Central memory CD8-positive, alpha-beta T cell (primary cell): ENCODE data around the gene CPEB4.

Source experiments
- ATAC-seq: fragments of 150-1000 bp; cut with Tn5 transposase; replicated peaks from 2 replicates; pipeline ENCODE4 v1.10.0; 2022; ENCODE audit warnings: mild to moderate bottlenecking, moderate FRiP score, moderate number of reproducible peaks; ENCODE audit not compliant: poor library complexity, severe bottlenecking; ENCODE audit errors: extremely low read depth
- DNase-seq, 2 donors: peaks; one replicate each; pipeline ENCODE4 v3.0.0; 2021; ENCODE audit warnings: low spot score in 2 of 2
- H3K27ac Mint-ChIP-seq: one replicate; pipeline ENCODE4 v1.8.0; 2022; ENCODE audit warnings: low read depth, mild to moderate bottlenecking, moderate library complexity, mixed read lengths
- H3K27me3 Mint-ChIP-seq: one replicate; pipeline ENCODE4 v1.8.0; 2022; ENCODE audit warnings: mixed read lengths
- H3K36me3 Mint-ChIP-seq: one replicate; pipeline ENCODE4 v1.8.0; 2022; ENCODE audit warnings: mild to moderate bottlenecking, moderate library complexity, mixed read lengths; ENCODE audit not compliant: insufficient read depth
- H3K4me1 Mint-ChIP-seq: one replicate; pipeline ENCODE4 v1.8.0; 2022; ENCODE audit warnings: mixed read lengths
- H3K4me3 Mint-ChIP-seq: one replicate; pipeline ENCODE4 v1.8.0; 2022; ENCODE audit warnings: mild to moderate bottlenecking, moderate library complexity, mixed read lengths
- H3K9me3 Mint-ChIP-seq: one replicate; pipeline ENCODE4 v1.8.0; 2022; ENCODE audit warnings: mixed read lengths

The CPEB4 gene

DNA sequence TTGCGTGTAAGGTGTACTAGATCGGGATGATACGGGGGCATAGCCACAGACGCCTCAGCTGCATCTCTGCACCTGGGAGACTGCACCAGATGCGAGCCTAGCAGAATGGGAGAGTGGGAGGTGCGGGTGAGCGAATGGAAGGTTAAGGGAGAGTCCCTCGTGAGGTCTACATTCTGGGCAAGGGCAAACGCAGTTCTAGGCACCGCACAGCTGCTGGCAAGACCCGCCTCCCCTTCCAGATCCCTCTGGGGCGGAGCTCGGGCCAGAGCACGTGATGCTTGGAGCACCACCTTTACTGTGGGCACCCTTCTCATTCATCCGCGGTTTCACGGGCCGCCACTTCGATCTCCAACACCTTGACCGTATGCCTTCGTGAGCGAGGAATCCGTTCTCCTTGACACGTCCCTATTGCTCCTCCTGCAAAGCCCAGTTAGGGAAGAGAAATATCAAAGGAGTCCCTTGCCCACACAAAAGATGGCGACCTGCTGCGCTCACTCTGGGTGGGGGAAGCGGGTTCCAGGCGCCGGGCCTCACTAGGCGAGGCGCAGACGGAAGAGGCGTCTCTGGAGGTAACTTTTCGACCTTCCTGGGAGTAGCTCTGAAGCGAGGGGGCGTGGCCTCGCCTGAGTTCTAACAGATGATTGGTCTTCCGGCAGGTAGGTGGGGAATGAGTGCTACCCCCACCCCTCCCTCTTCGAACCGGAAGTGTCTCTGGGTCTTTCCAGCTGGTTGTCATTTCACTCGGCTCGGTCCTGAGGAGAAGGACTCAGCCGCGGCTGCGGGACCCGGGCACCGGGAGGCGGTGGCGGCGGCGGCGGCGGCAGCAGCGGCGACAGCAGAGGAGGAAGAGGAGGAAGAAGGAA, at the start of gene CPEB4:
Gene CPEB4 (plus strand): TSS at position 740 of the 863 bp plus-strand sequence. CDS start 1,385 bp downstream, outside the sequence.
- peak; percentile 89 to 97 for DNase-seq
- Mint-ChIP-seq H3K27ac (peak within 1 kb of the TSS; percentile 92), H3K4me3 (peak within 1 kb of the TSS; percentile 99), H3K36me3 (peaks cover 11% of the 10 kb centered on the region), H3K9me3 (no peaks in the 10 kb centered on the region), H3K27me3 (no peaks in the 10 kb centered on the region), H3K4me1 (peaks cover 80% of the 10 kb centered on the region)
- peak; percentile 97 for ATAC-seq

DNA sequence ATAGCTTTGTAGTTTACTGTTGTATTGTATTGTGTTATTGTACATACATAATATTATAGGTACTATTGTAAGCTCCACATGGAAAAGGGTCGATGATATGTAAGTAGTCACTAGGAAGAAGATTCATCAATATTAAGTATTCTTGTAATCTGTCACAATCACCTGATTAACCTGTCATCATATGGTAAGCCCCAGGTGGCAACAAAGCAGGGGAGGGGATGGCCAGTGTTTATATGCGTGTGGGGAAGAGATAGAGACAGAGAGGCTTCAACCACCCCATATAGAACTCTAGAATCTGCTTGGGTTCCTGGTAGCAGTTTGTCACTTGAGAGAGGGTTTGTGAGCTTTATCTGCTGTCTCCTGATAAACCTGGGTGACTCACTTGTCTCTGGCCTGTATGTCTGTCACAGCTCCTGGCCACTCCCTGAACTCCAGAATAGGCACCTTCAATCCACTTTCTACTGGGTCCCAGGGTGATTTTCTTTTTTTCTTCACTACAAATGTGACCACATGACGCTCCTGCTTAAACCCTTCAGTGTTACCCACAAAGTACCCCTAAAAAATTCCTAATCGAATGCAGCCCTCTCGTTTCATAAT, 48.9 kb upstream of the CPEB4 start:
- H3K4me1 Mint-ChIP-seq: no peaks in the 10 kb centered on the region
- ATAC-seq: no peak
- no peak overlapping the region for H3K27ac Mint-ChIP-seq

DNA sequence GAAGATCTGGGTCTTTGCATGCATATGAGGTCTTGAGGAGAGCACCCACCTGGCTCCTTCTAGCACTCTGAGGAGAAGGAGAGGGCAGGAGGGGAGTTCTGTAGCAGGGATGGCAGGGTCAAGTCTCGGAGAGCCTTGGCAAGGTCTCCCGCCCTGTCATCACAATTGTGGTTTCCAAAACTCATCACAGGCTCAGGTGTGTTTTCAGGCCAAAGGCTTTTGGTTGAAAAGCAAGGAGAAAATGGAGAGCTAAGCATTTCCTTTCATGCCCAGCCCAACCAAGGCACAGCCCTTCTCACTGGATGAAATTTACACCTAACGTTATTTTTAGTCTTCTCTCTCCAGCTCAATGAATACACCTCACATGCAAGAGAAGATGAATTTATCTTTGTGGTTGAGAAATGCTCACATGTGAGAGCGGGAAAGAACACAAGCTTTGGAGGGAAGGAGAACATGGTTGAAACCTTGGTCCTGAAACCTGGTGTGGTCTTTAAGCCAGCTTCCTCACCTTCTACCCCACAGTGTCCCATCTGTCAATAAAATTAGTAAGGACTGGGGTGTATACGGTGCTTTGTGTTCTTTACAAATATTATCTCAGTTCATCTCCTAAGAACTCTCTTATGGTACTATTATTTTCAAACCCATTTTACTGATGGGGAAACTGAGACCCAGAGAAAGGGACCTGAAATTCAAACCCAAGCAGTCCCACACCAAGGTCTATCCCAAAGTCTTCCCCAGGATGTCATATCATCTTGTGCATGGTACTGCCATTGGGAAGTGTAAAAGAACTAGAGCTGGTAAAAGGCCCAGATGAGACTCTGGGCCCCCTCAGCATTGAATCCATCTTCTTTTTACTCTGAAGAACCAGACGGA, 47.8 kb upstream of the CPEB4 start:
- Mint-ChIP-seq H3K9me3 (no peaks in the 10 kb centered on the region), H3K27me3 (no peaks in the 10 kb centered on the region), H3K36me3 (no peaks in the 10 kb centered on the region), H3K4me1 (no peaks in the 10 kb centered on the region), H3K27ac (no peak overlapping the region), H3K4me3 (no peak overlapping the region)
- ATAC-seq: no peak
- DNase-seq: no peak

More for the DNA sequence above, 48.9 kb upstream of the CPEB4 start:
- Mint-ChIP-seq H3K9me3 (no peaks in the 10 kb centered on the region), H3K27me3 (no peaks in the 10 kb centered on the region), H3K4me3 (no peak overlapping the region), H3K36me3 (no peaks in the 10 kb centered on the region)
- DNase-seq: no peak

DNA sequence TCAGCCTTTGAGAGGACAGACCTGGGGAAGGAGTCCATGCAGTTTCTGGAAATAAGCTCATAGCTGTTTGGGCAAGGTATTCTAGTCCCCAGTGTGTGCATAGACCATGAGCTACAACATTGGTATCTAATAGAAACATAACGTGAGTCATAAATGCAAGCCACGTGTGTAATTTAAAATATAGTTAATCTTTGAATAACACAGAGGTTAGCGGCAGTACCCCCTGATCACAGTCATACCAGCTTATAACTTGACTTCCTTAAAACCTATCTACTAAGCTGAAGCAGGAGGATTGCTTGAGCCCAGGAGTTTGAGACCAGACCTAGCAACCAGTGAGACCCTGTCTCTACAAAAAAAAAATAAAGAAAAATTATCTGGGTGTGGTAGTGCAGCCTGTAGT, 46.4 kb upstream of the CPEB4 start:
- Mint-ChIP-seq H3K4me3 (no peak overlapping the region), H3K36me3 (no peaks in the 10 kb centered on the region), H3K27ac (no peak overlapping the region), H3K4me1 (no peaks in the 10 kb centered on the region), H3K9me3 (no peaks in the 10 kb centered on the region), H3K27me3 (no peaks in the 10 kb centered on the region)
- ATAC-seq (no peak), DNase-seq (no peak)

DNA sequence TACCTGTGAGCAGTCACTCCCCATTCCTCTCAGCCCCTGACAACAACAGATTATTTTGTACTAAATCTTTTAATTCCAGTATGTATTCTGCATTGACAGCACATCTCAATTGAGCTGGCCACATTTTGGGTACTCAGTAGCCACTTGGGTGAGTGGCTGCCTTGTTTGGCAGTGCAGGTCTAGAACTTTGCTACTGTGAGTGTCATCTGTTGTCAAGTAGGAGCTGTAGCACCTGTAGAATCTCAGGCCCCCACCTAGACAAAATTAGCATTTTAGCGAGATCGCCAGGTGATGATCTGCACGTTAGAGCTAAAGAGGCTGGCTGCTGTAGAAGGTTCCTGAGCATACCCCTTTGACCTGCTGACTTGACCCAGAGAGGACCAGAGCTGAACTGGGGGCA, 44.4 kb upstream of the CPEB4 start:
- no peaks in the 10 kb centered on the region for H3K9me3 Mint-ChIP-seq
- H3K4me1 Mint-ChIP-seq: no peaks in the 10 kb centered on the region
- no peaks in the 10 kb centered on the region for H3K27me3 Mint-ChIP-seq
- no peak overlapping the region for H3K4me3 Mint-ChIP-seq
- no peaks in the 10 kb centered on the region for H3K36me3 Mint-ChIP-seq
- ATAC-seq (no peak), DNase-seq (no peak)
- no peak overlapping the region for H3K27ac Mint-ChIP-seq

DNA sequence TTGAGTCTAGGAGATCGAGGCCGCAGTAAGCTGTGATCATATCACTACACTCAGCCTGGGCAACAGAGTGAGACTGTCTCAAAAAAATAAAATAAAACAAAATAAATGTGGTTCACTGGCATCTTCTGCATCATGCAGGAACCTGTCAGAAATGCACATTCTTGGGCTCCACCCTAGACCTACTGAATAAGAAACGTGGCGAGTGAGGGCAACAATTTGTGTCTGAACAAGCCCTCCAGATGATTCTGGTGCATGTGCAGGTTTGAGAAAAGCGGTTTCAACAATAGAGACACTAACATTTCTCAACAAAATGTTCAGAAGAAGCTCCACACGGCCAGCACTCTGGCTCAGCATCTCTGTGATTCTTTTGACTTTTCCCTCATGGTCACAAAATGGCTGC, 42.8 kb upstream of the CPEB4 start:
- Mint-ChIP-seq H3K9me3 (no peaks in the 10 kb centered on the region), H3K36me3 (no peaks in the 10 kb centered on the region), H3K27me3 (peaks cover 5% of the 10 kb centered on the region), H3K4me1 (no peaks in the 10 kb centered on the region), H3K4me3 (no peak overlapping the region), H3K27ac (no peak overlapping the region)
- DNase-seq (no peak), ATAC-seq (no peak)

DNA sequence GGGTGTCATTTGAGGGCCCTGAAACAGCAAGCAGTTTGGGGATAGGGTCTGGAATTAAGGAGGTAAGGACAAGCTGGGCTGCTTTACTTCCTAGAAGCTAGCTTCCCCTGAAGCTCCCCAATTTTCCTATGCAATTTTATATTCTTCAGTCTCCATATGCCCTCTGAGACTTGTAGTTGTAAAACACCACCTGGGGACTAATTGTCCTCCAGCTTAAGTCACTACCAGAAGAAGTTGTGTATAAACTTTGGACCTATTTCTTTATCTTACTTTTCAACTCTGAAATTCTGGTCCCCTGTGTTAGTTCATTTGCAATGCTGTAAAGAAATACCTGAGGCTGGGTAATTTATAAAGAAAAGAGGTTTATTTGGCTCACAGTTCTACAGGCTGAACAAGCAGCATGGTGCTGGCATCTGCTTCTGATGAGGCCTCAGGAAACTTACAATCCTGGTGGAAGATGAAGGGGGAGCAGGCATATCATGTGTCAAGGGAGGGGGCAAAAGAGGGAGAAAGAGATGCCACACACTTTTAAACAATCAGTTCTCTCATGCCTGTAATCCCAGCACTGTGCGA, 41.1 kb upstream of the CPEB4 start:
- H3K27ac Mint-ChIP-seq: no peak overlapping the region
- H3K36me3 Mint-ChIP-seq: no peaks in the 10 kb centered on the region
- DNase-seq (no peak), ATAC-seq (no peak)
- H3K4me1 Mint-ChIP-seq: no peaks in the 10 kb centered on the region
- no peaks in the 10 kb centered on the region for H3K9me3 Mint-ChIP-seq
- H3K4me3 Mint-ChIP-seq: no peak overlapping the region
- H3K27me3 Mint-ChIP-seq: peaks cover 22% of the 10 kb centered on the region

DNA sequence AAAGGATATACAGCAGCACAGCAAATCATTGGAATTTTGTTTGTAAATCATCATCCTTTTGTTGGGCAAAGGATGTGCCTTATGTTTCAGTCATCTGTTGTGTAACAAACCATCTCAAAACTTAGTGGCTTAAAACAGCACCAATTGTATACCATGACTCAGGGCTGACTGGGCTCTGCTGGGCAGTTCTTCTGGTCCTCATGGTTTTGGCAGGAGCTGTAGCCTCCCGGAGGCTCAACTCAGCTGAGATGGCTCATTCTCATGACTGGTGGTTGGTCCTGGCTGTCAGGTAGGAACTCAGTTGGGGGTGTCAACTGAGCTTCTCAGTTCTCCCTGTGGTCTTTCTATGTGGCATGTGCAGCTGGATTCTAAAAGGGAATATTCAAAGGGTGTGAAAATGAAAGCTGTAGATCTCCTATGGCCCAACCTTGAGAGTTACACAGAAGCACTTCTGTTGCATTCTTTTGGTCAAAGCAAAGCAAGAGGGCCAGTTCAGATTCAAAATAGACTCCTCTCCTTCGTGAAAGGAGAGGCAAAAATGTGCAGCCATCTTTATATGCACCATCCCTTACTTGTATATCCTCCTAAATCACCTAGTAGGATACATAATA, 39.1 kb upstream of the CPEB4 start:
- Mint-ChIP-seq H3K27ac (no peak overlapping the region), H3K27me3 (peaks cover 35% of the 10 kb centered on the region), H3K9me3 (no peaks in the 10 kb centered on the region), H3K4me1 (no peaks in the 10 kb centered on the region), H3K4me3 (no peak overlapping the region), H3K36me3 (peaks cover 4% of the 10 kb centered on the region)
- DNase-seq (no peak), ATAC-seq (no peak)

DNA sequence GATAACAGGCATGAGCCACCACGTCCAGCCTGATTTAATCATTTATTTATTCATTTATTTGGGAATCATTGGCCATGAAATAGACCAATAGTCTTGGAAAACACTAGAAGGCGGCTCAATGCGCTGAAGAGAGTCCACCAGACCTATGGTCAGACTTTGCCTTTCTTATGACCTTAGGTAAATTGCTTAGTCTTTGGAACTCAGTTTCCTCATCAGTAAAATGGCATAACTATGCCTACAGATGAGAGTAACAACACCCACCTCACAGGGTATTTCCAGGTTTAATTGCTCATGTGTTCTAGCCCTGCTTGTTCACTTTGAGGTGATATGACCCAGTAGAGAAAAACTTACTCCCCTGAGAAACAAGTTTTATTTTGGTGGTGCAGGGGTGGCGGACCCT, 38.2 kb upstream of the CPEB4 start:
- ATAC-seq (no peak), DNase-seq (no peak)
- H3K4me1 Mint-ChIP-seq: no peaks in the 10 kb centered on the region
- no peak overlapping the region for H3K4me3 Mint-ChIP-seq
- H3K9me3 Mint-ChIP-seq: no peaks in the 10 kb centered on the region
- H3K36me3 Mint-ChIP-seq: peaks cover 4% of the 10 kb centered on the region
- no peak overlapping the region for H3K27ac Mint-ChIP-seq
- peaks cover 35% of the 10 kb centered on the region for H3K27me3 Mint-ChIP-seq

DNA sequence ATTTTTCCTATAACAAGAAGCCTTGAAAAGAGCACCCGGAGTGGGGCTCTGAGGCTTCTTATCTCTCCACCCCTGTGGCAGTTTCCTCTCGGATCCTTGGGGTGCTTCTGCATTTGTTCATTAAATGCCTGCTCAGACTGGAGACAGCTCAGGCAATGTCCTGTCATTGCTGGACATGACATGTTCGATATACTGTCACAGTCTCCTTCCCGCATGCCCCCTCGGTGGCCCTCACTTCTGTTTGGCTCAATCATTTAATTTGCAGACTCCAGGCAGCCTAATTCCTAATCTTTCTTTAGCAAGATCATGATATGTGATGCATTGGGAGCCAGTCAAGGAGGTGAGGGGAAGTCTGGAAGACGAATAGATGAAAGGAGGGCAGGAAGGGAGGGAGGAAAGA, 37.5 kb upstream of the CPEB4 start:
- no peaks in the 10 kb centered on the region for H3K4me1 Mint-ChIP-seq
- DNase-seq (no peak), ATAC-seq (no peak)
- H3K27ac Mint-ChIP-seq: no peak overlapping the region
- H3K9me3 Mint-ChIP-seq: no peaks in the 10 kb centered on the region
- peaks cover 4% of the 10 kb centered on the region for H3K36me3 Mint-ChIP-seq
- peaks cover 35% of the 10 kb centered on the region for H3K27me3 Mint-ChIP-seq
- no peak overlapping the region for H3K4me3 Mint-ChIP-seq

DNA sequence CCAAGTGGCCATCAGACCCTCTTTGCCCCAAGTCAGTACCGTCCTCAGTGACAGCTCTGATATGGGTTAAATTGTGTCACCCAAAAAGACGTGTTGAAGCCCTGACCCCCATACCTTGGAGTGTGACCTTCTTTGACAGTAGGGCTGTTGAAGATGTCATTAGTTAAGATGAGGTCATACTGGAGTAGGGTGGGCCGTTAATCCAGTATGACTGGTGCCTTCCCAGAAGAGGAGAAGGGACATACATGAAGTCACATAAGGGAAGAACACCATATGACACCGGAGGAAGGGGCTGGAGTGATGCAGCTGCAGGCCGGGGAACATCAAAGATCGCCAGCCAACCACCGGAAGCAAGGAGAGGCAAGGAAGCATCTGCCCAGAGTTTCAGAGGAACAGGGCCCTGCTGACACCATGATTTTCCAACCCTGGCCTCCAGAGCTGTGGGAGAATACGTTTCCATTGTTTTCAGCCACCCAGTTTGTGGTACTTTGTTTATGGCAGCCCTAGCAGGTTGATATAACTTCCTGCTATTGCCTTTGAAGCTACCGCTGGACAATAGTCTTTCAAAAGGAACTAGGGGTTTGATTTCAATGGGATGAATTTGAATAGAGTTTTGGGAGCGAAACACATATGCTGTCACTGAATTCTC, 36.4 kb upstream of the CPEB4 start:
- DNase-seq (no peak), ATAC-seq (no peak)
- H3K36me3 Mint-ChIP-seq: peaks cover 4% of the 10 kb centered on the region
- H3K9me3 Mint-ChIP-seq: no peaks in the 10 kb centered on the region
- no peak overlapping the region for H3K4me3 Mint-ChIP-seq
- peaks cover 35% of the 10 kb centered on the region for H3K27me3 Mint-ChIP-seq
- H3K27ac Mint-ChIP-seq: no peak overlapping the region
- no peaks in the 10 kb centered on the region for H3K4me1 Mint-ChIP-seq
